ENCODE measurements around the gene NLE1.
"Not testable (repeated sequence)": the region's sequence is repeated elsewhere in the genome, so short reads cannot be mapped to it uniquely, and the experiment has no call there.

The NLE1 gene

DNA sequence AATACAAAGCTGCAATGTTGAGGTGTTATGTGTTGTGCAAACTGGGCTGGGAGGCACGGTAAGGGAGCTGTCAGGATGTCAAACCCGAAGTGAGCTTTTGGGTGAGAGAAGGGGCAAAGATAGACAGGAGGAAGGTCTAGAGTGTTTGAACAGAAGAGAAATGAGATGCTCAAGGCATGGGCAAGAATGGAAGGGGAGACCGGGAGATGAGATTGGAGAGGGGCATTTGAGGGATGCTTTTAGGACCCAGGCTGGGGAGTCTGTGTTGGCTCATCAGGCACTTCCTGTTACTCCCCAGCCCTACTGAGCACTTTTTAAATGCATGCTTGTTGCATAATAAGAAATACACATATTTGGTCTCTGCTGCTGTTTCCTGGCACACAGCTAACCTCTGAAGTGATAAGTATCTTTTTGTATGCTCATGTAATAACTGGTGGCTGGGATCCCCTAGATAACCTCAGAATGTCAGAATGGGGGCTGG lies 19.2 kb upstream of the NLE1 start:
- DNase-seq: no peak

DNA sequence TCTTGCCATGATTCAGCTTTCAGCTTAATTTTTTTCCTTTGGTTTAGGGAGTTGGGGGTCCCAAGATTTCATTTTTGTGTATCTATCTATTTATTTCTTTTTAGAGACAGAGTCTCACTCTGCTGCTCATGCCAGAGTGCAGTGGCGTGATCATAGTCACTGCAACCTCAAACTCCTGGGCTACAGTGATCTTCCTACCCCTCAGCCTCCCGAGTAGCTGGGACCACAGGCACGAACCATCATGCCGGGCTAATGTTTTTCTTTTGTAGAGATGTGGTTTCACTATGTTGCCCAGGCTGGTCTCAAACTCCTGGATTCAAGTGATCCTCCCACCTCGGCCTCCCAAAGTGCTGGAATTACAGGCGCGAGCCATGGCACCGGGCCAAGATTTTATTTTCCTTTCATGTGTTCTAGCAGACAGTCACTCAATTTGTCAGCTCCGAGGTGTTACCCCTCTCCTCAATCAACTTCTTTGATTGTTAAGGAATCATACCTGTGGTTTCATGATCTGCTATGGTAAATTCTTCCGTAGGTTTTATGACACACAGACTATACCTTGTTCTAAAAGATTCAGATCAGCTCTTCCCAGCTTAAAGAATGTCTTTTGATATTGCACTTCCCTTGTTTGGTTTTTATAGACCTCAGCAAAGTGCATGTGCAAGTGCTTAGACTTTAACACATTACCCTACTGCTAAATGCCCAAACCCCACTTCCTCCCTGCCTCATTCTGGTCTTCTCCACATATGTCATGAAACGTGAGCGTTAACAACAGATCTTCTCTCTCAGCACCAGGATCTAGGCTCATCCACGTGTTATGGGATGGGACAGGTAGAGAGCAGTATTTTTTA lies 18.5 kb upstream of the NLE1 start:
- peak in 2 of 4 experiments; percentile 8 for DNase-seq

DNA sequence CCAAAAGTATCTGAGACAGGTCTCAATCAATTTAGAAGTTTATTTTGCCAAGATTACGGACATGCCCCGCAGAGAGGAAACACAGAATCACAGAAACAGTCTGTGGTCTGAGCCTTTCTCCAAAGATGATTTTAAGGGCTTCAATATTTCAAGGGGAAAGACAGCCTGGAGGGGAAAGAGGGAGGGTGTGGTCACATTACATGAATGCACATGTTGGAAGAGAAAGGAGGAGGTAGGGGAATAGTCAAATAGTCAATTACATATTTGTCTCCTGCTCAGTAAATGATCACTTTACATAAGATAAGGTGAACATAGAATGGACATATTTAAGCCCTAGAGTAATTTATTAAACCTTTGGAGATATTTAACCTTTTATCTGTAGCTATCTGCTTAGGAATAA lies 17.8 kb upstream of the NLE1 start:
- DNase-seq: no peak

DNA sequence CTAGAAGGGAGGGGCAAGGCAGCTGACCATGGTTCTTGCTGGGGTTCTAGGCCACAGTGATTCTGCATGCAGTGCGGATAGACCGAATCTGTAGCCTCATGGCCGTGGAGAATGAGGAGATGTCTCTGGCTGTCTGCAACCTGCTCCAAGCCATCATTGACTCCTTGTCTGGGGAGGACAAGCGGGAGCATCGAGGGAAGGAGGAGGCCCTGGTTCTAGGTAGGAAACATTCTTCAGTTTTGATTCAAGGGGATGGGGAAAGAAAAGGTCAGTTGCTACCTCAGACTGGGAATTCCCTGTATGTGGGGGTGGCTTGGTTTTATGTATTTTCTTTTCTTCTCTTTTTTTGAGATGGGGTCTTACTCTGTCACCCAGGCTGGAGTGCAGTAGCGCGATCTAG lies 13.1 kb upstream of the NLE1 start:
- no peak for DNase-seq

DNA sequence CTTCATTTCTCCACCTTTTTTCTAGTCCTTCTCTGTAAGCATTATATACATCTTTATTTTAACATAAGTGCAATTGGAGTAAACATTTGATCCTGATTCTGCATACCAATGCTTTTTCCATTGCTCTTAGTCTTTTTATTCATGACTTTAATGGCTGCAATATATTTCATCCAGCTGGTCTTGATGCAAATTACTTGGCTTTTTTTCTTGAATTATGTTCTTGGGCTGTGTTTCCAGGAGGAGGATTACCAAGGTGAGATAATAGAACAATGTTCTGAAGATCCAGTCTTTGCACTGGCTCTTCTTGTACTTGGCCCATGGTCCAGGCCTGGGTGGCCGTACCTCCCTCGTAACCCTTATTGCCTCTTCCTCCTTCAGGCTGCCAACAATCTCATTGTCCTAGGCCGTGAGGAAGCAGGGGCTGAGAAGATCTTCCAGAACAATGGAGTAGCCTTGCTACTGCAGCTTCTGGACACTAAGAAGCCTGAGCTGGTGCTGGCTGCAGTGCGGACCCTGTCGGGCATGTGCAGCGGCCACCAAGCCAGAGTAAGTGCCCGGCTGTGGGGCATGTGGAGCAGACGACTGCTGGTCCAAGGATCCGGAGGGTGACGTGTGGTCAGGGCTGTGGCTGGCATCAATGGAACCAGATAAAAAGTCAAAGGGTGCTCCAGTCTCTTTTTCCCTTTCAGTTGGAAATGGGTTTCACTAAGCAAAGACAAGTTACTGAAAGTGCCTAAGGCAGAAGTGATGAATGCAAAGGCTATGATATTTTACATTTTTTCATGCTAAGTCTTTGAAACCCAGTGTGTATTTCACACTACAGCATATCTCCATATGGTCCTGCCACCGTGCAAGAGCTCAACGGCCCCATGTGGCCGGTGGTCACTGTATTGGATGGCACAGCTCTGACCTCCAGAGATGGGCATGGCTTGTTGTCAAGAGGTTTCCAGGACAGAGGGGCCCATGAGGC lies 12.4 kb upstream of the NLE1 start:
- DNase-seq: no peak

DNA sequence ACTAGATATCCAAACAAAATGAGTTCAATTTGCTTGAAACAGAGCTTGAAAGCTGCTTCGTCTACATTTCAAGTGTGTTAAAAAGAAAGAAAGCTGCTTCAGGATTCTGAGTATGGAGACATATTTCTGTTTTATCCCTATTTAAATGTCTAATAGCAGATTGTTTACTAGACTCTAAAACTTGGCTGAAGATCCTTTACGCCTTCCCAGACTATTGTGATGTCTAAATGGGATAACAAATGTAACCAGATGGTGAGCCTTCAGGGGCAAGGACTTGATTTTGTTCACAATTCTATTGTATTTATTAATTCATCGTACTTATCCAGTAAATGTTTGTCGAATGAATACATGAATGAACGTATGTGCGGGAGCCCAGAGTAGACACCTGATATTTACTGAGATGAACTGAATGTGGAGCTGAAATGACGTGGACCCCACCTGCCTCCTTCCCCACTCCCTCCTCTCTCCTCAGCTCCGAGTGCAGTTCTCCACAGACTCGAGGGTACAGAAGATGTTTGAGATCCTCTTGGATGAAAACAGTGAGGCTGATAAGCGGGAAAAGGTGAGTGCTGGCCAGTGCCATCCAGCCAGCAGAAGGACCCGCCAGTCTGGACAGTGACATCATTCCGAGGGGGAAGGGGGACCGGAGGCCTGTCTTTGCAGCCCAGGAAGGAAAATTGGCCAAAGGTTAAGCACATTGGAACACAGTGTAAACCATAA lies 10.5 kb upstream of the NLE1 start:
- DNase-seq: no peak

DNA sequence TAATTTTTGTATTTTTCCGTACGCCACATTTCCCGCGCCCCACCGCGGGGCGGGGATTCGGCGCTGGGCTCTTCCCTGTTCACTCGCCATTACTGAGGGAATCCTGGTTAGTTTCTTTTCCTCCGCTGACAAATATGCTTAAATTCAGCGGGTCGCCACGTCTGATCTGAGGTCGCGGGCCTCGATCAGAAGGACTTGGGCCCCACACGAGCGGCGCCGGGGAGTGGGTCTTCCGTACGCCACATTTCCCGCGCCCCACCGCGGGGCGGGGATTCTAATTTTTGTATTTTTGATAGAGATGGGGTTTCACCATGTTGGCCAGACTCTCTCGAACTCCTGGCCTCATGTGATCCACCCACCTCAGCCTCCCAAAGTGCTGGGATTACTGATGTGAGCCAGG lies 9.0 kb upstream of the NLE1 start:
- DNase-seq: not testable (repeated sequence)

DNA sequence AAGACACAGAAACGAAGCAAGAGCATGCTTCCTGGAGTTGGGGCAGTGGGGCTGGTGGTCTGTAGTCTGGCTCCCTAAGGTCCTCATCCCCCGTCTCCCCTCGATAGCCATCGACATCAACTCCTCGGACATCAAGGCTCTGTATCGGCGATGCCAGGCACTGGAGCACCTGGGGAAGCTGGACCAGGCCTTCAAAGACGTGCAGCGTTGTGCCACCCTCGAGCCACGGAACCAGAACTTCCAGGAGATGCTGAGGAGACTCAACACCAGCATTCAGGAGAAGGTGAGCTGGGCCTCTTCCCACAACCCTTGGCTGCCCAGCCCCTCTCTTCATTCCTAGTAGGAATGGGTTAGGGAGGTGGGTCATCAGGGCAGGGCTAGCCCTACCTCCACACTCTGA lies 7.8 kb upstream of the NLE1 start:
- no peak for DNase-seq

DNA sequence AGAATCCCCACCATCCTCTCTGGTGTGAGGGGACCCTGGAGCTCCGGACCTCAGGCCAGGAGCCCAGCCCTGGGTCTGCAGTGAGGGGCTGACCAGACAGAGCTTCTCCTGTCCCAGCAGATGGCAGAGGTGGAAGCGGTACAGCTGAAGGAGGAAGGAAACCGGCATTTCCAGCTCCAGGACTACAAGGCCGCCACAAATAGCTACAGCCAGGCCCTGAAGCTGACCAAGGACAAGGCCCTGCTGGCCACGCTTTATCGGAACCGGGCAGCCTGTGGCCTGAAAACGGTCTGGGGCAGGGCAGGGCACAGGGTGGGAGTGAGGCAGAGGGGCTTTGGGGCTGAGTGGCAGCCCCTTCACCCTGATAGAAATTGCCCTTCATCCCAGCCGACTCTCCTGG lies 6.0 kb upstream of the NLE1 start:
- DNase-seq: no peak

DNA sequence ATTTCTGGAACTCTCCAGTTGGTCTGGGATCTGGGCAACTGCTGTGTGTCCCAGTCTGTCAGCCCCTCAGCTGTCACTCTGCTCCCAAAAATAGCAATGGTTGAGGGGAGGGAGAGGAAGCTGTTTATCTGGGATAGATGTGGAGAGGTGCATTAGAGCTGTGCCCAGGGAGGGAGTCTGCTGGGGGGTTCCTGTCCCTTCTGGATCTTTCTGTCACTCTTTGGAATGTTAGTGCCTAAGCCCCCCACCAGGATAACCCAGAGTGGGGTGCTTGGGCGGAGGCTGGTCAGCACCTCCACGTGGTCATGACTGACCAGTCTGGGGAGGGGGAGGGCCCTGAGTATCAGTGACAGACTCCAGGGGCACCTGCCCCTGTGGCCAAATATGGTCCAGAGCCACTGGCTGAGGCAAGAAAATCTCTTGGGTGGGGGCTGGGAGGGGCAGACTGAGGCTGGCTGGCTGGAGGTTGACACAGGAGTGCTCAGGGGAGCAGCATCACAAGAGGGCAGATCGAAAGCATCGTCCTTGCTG lies 5.3 kb upstream of the NLE1 start, which contains the start of gene UNC45B:
Gene UNC45B, plus strand, starts transcription at position 443 of the 531 bp plus-strand sequence. CDS start 447 bp downstream, outside the sequence.
- no peak for DNase-seq

DNA sequence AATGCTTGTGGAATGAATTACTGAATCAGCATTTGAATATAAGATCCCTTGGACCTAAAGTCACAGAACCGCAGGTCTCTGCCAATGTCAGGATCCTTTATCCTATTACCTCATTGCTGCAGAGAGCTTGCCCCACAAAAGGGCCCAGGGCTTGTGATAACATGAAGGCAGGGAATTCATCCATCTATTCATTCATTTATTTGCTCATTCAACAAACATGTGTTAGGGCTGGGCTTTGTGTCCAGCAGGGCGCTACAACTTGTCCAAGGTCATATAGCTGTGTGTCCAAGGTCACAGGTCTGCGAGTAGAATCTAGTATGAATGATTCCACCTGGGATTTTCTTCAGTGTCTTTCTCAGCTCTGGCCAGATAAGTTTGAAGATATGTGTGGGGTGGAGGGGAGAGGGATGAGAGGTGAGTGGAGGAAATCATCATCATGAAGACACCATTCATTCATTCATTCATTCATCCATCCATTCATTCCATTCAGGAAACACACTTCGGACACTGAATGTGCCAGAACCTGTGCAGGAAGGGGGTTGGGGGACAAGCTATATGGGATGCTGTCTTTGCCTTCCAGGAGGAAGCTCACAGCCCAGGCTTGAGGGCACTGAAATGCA lies 4.2 kb upstream of the NLE1 start:
- no peak for DNase-seq

DNA sequence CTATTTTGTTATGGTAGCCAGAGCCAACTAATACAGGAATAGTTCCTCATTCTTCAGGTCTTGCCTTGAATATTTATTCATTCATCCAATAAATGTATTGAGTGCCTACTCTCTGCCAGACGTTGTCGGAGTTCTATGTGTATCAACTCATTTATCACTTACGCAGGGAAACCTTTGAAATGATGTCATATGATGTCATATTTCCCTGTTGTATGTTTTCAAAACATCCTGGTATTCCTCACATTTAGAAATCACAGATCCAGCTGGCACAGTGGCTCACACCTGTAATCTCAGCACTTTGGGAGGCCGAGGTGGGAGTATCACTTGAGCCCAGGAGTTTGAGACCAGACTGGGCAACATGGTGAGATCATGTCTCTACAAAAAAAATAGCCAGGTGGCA lies 2.7 kb upstream of the NLE1 start:
- DNase-seq: no peak

DNA sequence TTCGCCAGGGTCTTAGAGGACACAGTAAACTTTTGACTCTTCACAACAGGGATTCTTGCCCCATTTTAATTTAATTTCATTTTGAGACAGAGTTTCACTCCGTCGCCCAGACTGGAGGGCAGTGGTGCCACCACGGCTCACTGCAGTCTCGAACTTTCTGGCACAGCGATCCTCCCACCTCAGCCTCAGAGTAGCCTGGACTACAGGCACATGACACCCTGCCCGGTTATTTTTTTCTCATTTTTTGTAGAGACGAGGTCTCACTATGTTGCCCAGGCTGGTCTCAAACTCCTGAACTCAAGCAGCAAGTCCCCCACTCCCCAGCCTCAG lies 329 bp upstream of the NLE1 start:
- no peak for DNase-seq

DNA sequence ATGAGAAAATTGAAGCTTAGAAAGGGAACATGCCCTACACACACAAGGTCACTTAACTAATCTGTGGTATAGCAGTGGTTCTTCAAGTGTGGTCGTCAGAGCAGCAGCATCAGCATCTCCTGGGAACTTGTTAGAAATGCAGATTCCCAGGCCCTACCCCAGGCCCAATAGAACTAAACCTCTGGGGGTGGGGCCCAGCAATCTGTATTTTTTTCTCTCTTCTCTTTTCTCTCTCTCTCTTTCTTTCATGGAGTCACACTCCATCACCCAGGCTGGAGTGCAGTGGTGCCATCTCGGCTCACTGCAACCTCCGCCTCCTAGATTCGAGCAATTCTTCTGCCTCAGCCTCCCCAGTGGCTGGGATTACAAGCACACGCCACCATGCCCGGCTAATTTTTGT lies 3.9 kb downstream of the NLE1 start:
- DNase-seq: no peak

DNA sequence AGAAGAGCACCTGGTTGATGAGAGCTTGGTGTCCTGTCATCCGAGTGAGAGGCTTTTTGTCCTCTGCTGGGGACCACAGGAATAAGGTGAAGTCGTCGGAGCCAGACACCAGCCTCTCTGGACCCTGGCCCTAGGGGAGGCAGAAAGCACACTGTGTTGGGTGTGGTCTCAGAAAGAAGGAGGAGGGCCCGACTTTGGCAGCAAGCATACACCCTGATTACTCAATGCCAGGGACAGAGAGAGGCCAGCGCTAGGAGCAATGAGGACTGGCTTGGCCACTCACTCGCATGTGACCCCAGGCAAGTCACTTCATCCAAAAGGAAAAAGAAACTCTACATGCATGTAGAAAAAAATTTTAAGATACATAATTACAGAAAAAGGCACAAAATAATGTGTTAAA lies 6.8 kb downstream of the NLE1 start:
- DNase-seq: no peak

DNA sequence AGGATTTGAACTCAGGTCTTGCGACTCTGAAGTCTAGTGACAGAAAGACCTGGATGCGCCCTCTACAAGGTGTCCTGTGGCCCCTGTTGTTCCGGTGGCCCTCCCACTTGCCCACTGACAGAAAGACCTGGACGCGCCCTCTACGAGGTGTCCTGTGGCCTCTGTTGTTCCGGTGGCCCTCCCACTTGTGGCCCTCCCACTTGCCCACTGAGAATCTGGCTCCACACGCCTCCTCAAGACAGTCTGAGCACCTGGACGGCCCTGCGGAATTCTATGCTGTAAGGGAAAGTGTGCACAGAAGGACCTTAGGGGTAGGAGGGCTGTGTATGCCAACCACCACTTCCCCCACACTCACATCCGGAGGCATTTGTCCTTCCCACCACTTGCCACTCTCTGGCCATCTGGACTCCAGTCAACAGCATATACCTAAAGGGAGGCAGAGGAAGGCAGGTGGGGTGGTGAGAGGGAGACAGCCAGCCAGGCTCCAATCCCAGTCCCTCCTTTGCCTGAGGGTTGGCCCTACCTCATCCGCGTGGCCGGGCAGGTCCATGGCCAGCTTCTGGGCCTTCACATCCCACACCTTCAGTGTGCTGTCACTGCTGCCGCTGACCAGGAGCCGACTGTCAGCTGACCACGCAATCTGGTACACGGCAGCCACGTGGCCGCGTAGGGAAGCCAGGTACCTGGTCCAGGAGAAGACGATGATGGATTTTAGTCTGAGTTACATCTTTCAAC lies 9.1 kb downstream of the NLE1 start:
- DNase-seq: no peak

DNA sequence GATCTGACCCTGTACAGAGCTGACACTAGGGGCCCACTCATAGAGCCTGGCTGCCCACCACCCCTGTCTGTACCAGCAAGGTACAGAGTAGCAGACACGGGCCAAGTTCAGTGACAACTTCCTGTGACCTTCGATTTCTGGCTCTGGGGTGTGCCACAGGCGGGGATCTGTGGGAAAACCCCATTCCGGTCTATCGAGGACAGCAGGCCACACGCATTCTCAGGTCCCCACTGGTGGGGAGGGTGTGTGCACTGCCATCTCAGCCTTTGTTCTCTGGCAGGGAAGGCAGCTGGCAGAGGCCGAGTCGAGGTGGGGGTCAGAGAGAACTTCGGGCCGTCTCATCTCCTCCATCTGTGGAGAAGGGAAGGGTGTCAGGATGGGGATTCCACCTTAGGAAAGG lies 10.0 kb downstream of the NLE1 start:
- no peak for DNase-seq

DNA sequence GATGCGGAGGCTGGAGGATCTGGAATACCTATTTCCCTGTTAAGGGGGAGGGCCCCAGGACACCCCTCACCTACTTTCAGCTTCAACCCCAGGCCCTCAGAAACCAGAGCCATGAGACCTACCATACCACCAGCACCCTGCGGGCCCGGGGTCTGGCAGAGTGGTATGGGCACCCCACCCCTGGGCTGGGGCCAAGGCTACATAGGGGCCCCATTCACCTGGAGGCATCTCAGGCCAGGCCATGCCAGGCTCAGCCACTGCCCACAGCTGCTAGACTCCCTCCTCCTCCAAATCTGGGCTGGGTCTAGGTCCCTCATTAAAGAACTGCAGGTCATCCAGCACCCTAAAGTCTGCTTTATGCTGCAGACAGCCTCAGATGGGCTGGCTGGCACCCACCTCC lies 11.7 kb downstream of the NLE1 start:
- no peak for DNase-seq

DNA sequence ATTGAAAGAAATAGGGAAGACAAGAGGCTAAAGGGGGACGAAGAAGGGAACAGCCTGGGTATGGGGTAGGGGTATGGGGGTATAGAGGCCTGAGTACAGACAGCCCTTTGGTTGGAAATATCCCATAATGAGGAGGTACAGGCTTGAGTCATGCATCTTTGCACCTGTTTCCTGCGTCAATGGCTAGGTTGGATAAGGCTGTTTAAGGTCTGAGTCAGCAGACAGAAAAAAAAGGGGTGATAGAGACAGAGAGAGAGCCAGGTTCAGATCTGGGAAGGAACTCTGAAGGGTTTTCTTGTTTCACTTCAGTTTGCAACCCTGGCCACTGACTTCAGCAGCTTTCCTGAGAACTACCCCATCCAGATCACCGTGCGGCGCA lies 12.1 kb downstream of the NLE1 start:
- no peak for DNase-seq

DNA sequence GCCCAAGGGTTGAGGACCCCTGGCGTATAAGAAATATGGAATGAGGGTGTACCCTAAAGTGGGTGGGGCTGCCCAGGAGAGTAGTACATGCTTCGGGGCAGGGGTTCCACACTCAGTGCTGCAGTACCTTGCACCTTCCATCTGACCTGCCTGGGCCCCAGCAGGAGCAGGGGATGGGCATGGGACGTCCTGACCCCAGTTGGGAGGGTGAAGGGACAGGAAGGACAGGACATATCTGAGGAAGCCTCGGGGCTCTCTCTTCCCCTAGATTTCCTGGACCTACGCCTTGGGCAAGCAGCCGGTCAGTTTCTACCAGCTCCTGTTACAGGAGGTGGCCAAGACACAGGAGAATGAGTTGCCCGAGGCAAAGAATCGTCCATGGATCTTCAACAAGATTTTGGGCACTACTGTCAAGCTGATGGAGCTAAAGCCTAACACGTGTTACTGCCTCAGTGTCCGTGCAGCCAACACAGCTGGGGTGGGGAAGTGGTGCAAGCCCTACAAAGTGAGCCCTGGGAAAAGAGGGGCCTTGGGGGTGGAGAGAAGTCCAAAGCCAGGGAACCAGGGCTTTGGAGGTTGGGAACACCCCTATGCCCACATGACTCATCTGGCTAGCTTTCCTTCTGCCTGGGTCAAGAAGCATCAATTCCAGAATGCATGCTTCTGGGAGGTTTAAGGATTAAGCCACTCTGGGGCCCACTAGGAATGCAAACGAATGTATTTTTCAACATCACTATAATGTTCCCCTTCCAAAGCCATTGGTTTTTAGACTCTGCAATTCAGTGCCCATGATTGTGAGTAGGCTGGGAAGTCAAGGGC lies 12.7 kb downstream of the NLE1 start:
- DNase-seq: no peak
